ENCODE data around the gene SEC31B.

GRCh38 chr10:100562008-100562672 is 42.5 kb upstream of the SEC31B start:
- TF ChIP-seq CTCF (IDR thresholded peaks at IDR 0.05; ENCODE audit: insufficient read depth, low read length, poor library complexity, severe bottlenecking), result peak; percentile 63
- no peak for TF ChIP-seq EZH2phosphoT487 (conservative IDR thresholded peaks at IDR 0.05; ENCODE audit: low read length)
